Neural cell (in vitro differentiated cells): Measurements from ENCODE around the gene LGALS1.

Experiments
- CTCF ChIP-seq: fragments of 450-650 bp; IDR thresholded peaks from 2 replicates; pipeline ENCODE4 v1.5.1; 2014; ENCODE audit warnings: antibody characterized with exemption, mild to moderate bottlenecking, moderate library complexity; ENCODE audit not compliant: poor library complexity, severe bottlenecking
- EP300 ChIP-seq: fragments of 450-650 bp; conservative IDR thresholded peaks from 2 replicates; pipeline ENCODE4 v1.6.1; 2014; ENCODE audit warnings: antibody characterized with exemption, mild to moderate bottlenecking, moderate library complexity; ENCODE audit not compliant: poor library complexity, severe bottlenecking
- EZH2 ChIP-seq: fragments of 200-600, 300-800 bp; shearing (Covaris generic), sonication (generic); IDR thresholded peaks from 2 replicates; pipeline ENCODE4 v1.6.1; 2014; ENCODE audit warnings: antibody characterized with exemption, low read length, borderline replicate concordance, mild to moderate bottlenecking; ENCODE audit not compliant: insufficient read depth, poor library complexity, severe bottlenecking
- POLR2AphosphoS5 ChIP-seq: IDR thresholded peaks from 2 replicates; pipeline ENCODE4 v1.6.1; 2012
- RAD21 ChIP-seq: fragments of 450-650 bp; conservative IDR thresholded peaks from 2 replicates; pipeline ENCODE4 v1.6.1; 2014; ENCODE audit warnings: antibody characterized with exemption, mild to moderate bottlenecking, moderate library complexity
- REST ChIP-seq: IDR thresholded peaks from 2 replicates; pipeline ENCODE4 v1.6.1; 2012; ENCODE audit warnings: borderline replicate concordance
- SMC3 ChIP-seq: fragments of 450-650 bp; conservative IDR thresholded peaks from 2 replicates; pipeline ENCODE4 v1.6.1; 2014; ENCODE audit warnings: antibody characterized with exemption, mild to moderate bottlenecking, moderate library complexity; ENCODE audit not compliant: poor library complexity

GRCh38 chr22:37690901-37691504 is 15.6 kb downstream of the LGALS1 start:
- TF ChIP-seq EZH2 (no peak), POLR2AphosphoS5 (no peak), CTCF (no peak), SMC3 (no peak), EP300 (no peak), RAD21 (no peak), REST (no peak)
